HG02798 (cell line): ENCODE measurements around the gene LMCD1.

Experiments
- ATAC-seq: cut with Tn5 transposase; IDR thresholded peaks from one replicate; pipeline ENCODE4 v1.9.1; 2021; ENCODE audit warnings: mild to moderate bottlenecking; ENCODE audit not compliant: unreplicated experiment, poor library complexity

LMCD1 gene

DNA sequence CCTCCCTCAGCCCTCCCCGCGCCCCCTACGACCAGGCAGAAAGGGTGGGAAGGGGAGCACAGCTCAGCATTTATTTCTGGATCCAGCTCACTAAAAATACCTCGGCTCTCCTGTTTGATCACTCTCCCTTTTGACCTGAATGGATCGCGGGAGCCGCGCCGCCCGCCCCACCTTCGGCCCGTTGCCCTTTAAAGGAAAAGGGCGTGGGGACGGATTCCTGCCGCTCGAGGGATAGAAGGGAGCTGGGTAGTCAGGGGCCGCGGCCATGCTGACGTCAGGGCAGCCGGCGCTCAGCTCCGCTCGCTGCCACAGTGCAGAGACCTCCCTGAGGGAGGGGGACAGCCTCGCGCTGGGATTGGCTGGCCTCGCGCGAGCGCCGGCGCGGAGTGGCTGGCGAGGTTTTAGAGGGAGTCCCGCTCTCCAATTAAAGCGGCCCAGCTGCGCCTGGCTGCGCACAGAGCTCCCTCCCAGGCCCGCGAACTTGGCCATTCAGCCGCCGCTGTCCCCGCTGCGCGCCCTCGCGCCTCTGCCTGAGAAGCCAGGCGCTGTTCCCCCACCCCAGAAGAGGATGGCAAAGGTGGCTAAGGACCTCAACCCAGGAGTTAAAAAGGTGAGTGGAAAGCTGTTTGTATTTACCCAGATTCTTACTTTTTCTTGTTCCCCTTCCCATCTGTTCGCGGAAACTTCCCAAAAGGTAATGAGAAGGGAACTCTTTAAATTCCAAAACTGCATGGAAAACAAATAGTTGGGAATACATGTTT is at the start of gene LMCD1:
LMCD1 (plus strand) TSS at position 453 of the 761 bp plus-strand sequence; CDS start at position 569, 116 bp downstream.
- ATAC-seq, result peak; percentile 98

DNA sequence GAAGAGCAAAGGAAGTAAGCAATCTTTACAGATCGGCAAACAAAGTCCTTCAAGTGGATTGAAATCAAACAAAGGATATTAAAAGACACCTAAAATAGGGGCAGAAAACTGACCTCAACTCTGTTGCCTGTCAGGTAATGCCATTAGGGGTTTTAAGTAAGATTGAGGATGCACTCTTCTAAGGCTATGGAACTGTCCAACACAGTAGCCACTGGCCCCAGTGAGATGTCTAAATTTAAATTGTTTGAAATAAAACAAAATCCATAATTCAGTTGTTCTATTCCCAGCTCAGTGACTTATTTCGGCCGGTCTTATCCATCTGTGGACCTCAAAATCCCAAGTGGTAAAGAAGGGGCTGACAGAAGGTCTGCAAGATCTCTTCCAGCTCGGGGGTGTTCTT is 49.5 kb upstream of the LMCD1 start:
- ATAC-seq, result no peak

- no peak for ATAC-seq
These were observed 48.5 kb upstream of the LMCD1 start for GRCh38 chr3:8453153-8453552.

DNA sequence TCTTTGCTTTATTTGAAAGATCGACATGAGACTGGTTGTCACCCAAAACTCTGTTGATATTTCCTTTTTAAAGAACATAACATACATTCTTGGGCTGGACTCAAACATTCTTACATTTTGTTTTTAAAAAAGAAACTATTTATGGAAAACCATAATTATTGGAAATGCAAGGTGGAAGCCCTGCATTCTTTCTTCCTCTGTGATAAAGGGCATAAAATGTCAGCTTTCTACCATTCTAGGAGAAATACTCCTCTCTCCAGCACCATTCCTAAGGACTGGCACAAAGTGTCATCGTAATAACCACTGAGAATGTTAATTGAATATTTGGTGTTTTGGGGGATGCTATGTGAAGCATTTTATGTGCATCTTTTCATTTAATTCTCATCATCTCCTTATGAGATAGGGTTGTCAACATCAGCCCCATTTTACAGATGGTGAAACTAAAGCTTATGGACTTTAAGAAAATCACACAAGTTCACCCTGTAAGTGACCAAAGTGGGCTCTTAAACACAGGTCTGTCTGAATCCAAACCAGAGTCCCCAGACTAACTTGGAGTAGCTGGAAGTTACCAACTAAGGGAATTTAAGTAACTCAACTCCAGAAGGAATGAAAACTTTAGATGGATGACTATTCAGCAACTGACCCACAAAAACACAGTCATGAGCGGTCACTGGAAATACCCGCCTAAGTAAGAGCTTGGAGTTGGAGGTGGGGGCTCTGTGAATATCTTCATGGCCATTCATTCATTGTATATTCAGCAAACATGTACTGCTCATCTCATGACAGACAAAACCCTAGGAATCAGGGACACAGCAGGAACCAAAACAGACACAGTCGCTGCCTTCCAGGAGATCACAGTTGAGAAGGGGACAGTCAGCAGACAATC is 45.9 kb upstream of the LMCD1 start:
- no peak for ATAC-seq

- ATAC-seq, result no peak
These were observed 45.2 kb upstream of the LMCD1 start for GRCh38 chr3:8456412-8456811.

DNA sequence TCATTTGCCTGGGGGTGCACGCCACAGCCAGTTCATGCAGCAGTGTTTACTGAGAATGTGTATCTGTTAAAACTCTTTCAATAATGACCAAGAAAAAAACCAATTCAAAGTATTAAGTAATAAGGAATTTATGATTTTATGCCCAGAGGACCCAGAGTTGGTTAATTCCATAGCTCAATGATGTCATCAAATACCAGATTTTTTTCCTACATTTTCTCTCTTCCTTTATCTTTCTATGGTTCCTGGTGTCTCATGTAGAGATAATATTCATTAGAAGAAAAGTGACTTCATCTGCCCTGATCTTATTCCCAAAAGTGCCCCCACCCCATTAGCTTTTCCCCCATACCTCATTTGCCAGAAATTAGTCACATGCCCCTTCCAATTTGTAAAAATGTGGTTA is 44.6 kb upstream of the LMCD1 start:
- ATAC-seq, result no peak

DNA sequence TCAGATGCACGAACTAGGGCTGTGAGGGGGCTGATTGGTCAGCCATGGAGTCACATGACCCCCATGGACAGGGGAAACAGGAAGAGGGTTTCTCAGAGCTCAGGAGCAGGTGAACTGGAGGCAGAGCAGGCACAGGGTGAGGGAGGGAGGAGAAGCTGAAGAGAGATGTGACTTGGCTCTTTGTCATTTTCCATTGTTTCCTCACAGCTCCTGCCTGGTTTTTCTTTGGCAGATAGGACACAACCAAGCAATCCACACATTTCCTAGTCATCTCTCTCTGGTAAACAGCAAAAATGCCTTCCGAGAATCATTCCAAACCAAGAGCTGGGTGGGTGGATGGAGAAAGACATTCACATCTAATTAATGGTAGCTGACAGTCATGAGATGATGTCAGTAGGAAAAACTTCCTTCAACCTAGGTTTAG is 43.4 kb upstream of the LMCD1 start:
- no peak for ATAC-seq

- no peak for ATAC-seq
These were observed 42.9 kb upstream of the LMCD1 start for GRCh38 chr3:8458711-8459110.

DNA sequence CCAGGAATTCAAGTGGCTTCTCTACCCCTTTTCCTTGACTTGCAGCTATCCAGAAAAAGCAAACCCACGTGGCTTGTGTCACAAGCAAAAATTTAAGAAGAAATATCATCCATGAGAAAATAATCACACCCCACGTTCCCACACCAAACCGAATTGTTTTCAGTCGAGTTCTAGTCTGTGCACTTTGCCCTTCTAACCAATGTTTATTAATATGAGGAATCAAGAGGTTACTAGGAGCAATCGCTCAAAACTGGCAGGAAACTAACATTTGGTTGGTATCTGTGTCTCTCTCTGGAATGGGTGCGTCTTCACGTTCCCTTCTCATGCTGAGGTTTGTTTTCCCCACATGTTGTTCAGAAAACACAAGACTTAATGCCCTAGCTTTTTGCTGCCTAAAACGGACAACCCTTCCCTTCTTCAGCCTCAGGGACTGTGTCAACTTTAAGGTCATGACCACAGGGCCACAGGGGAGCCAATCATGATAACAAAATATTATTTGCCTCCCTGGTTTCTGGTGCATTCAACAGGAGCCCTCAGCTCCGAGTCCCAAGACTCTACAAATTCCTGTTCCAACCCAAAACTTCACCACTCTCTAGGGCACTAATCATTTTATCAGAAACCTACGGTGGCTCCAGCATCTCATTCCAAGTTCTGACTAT is 41.4 kb upstream of the LMCD1 start:
- no peak for ATAC-seq

GRCh38 chr3:8460815-8461456 is 40.7 kb upstream of the LMCD1 start:
- no peak for ATAC-seq

DNA sequence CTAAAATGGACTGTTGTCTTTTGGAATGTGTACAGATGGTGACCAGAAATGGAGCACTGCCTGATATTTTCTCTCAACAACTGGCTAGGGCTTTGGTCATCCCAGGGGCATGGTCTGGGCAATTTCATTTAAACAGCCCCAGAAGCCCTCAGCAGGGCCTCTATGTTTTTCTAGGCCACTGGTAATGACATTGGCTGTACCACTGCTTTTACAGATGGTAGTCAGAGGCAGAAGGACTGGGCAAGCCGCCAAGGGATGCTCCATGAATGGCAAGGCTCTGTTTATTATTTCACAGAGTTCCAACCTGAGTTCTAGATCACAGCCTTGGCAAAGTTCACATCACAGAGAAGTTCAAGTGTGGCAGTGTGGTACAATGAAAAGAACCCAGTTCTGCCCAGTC is 37.0 kb upstream of the LMCD1 start:
- ATAC-seq, result no peak

GRCh38 chr3:8466526-8466925 is 35.1 kb upstream of the LMCD1 start:
- no peak for ATAC-seq

DNA sequence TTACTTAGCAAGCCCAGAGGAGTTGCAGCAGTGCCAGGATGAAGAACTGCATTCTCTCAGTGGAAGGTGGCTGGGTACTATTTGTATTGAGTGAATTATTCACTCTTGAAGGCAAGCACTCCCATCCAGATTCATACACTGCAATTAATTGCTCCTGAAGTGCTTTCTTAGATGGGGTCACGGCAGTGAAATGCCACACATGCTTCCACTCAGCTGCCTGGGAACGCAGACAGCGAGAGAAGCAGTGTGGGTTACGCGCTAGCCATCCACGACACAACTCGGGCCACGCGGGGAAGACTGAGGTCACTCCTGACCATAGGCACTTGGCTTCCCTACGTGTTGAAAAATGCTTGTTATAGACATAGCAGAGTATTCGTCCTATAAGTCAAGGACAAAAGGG is 30.8 kb upstream of the LMCD1 start:
- no peak for ATAC-seq

GRCh38 chr3:8472549-8472948 is 29.1 kb upstream of the LMCD1 start:
- no peak for ATAC-seq

DNA sequence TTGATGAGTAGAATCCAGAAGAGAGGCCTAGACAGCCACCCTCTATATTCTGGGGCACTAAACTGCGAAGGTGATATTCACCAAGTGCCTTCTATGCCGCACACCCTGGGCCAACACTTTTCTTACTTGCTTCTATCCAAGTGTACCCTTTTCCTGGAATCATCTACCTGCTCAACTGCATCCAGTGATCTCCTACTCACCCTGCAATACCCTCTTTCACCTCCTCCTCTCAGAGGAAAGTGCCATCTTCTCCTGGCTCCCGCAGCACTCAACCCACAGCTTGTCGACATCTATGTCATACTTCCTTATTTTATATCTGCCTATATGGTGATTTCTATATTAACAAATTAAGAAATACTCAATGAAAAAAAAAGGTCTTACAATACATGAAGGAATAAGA is 28.6 kb upstream of the LMCD1 start:
- no peak for ATAC-seq

- ATAC-seq, result no peak
These were observed 27.6 kb upstream of the LMCD1 start for GRCh38 chr3:8473990-8474389.

- no peak for ATAC-seq
These were observed 26.6 kb upstream of the LMCD1 start for GRCh38 chr3:8474991-8475390.

- ATAC-seq, result no peak
These were observed 20.9 kb upstream of the LMCD1 start for GRCh38 chr3:8480699-8481098.

GRCh38 chr3:8481380-8481779 is 20.2 kb upstream of the LMCD1 start:
- no peak for ATAC-seq

DNA sequence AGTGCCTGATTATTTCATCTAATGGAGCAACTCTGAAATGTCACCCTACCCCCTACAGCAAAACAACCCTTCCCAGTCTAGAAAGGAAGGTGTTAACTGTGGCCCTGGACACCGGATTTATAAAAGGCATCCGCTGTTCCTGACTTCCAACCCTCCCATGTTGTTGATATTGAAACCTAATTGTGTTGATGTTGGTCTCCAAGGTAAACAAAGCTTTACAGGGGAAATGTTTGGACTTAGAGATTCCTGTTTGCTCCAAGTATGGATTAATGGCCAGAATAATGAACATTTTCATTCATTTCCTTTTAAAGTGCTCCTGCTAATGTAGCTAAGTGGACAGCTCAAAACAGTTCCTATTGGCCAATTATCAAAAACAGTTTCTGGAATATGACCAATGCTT is 19.4 kb upstream of the LMCD1 start:
- no peak for ATAC-seq
